G401 (cell line): ENCODE results near the gene BANP. TPM values are rescaled to one million over a fixed set of nuclear protein-coding genes. Genes with fewer than 3 reads are reported as not detected.
A peak's percentile ranks its signal among the peaks of the same experiment; 100 is the strongest.
"Not testable (repeated sequence)": the region's sequence is repeated elsewhere in the genome, so short reads cannot be mapped to it uniquely, and the experiment has no call there.

ENCODE experiments used
- DNase-seq: peaks from one replicate; pipeline ENCODE4 v3.0.0-alpha.2; 2015; ENCODE audit warnings: low spot score
- in situ Hi-C: cut with HindIII; loops from 2 replicates; pipeline ENCODE4 v1.10.0; 2016; ENCODE audit warnings: low sequenced_read_pairs, mixed read lengths
- total RNA-seq: library from RNA; depleted of rRNA; stranded (reverse); fragments of >200 nt; shearing (Covaris generic); gene quantifications from 2 replicates; pipeline ENCODE4 v1.2.3, GENCODE V29; 2014

The BANP gene
- total RNA-seq, 1 experiment from 2014 or later = 28.4 TPM

DNA sequence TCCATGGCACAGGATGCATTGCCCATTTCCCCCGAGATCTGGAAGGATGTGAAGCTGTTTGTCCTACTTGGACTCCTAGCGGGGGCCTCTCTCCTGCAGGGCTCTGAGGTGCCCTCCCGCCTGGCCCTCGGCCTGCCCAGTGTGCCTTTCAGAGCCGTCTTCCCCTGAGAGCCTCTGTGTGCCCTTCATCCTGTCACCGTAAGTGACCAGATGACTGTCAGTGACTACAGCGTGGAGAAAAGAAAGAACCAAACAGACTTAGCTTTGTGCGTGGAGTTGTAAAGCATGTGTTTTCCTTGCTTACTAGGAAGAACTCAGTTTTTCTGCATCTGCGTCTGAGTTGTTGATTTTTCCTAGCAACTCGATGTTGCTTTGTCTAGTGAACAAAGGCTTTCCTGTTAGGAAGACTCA, 56.1 kb downstream of the BANP start:
- in situ Hi-C loops = no loop called here
- DNase-seq = peak; percentile 34

DNA sequence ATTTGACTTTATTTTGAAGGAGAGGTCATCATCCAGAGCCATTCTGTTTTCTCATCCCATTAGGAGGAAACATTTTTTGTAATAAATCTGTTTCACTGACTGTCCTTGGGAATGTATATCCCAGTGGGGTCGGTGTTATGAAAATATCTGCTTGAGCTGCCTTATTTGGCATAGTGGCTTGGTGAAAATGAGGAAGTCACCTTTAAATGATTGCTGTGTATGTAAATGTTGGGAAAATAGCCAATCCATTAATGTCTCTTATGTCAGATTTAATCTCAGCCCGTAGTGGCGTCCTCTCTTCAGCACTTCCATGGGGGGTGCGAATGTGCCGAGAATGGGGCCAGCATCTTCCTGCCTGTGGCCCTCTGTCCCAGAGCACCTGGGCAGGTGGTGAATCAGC, 57.6 kb downstream of the BANP start:
- DNase-seq = no peak
- in situ Hi-C loops = no loop called here

DNA sequence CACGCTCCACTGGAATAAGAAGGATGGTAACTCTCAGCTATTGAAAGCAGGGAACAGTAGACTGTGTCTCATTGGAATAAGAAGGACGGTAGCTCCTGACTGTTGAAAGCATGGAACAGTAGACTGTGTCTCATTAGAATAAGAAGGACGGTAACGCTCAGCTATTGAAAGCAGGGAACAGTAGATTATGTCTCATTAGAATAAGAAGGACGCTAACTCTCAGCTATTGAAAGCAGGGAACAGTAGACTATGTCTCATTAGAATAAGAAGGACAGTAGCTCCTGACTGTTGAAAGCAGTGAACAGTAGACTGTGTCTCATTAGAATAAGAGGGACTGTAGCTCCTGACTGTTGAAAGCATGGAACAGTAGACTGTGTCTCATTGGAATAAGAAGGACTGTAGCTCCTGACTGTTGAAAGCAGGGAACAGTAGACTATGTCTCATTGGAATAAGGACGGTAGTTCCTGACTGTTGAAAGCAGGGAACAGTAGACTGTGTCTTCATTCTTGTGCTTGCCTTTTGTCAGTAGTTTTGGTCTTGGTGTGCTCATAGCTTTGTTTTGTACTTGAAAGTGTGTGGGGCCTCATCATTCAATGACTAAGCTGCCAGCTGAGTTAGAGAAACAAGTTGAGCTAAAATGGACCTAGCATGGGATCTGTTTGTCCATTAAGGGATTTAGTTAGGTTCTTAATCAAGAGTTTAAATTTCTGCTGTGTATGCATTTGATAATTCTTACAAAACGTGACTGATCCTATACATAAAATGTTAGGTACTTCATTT, 58.5 kb downstream of the BANP start:
- in situ Hi-C loops = no loop called here

GRCh38 chr16:88010343-88010967, 59.2 kb downstream of the BANP start:
- in situ Hi-C loops = no loop called here
- DNase-seq = no peak

More for the DNA sequence above, 58.5 kb downstream of the BANP start:
- no peak for DNase-seq

DNA sequence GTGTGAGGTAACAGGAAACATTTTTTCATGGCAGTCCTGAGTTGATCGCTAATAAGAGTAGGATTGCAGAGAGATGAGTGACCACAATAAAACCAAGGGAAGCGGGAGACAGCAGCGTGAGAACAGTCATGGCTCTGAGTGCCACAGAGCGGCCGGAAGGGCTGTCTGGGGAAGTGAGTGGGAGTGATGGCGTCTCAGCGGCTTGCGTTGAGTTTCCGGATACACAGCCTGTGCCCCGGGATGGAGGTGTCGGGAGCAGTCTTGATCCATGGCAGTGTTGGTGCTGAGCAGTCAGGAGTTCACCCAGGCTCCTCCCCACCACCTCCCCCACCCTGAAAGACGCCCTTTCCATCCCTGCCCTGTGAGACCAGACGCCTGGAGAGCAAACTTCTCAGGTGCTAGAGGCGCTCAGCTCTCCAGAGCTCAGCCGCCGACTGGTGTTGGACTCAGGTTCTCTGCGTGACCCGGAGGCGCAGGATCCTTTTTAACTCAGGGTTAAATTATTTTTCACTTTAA, 59.8 kb downstream of the BANP start:
- in situ Hi-C loops = no loop called here
- no peak for DNase-seq

DNA sequence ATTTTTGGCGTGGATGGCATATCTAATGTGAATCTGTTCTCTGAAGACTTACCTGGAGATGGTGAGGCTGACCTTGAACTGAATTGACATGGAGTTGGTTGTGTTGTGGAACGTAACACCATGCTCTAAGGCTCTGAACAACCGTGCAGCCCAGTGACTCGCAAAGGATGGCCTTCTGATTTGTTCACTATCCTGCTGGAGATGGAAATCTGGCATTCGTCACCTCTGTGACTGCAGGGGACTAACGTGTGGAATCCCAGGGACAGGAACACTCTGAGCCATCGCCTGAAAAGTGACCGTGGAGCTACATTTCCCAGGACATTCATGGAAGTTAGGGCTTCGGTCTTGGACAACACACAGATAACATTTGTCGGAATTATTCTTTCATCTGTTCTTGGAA, 61.1 kb downstream of the BANP start:
- in situ Hi-C loops = no loop called here
- no peak for DNase-seq

- DNase-seq = no peak
- in situ Hi-C loops = no loop called here
These were observed 61.9 kb downstream of the BANP start for GRCh38 chr16:88013091-88013609.

DNA sequence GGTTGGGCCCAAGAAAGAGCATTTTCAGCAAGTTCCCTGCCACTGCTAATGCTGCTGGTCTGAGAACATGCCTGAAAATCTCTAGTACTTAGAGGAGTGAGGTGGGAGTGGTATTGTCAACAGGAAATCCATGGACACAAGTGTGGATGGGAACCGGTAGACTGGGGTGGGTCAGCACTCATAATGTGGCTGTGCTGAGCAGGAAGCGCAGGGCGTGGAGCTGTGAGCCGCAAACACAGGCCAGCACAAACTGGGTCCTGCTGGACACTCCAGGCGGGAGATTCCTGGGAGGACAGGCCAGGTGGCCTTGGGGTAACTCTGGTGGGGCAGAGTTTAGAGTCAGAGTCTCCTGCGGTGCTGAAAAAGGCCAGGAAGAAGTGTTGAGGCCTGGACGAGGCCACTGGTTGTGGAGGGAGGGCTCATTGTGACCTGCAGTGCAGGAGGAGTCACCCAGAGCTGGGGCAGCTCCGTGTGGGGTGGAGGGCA, 62.6 kb downstream of the BANP start:
- in situ Hi-C loops = no loop called here
- no peak for DNase-seq

DNA sequence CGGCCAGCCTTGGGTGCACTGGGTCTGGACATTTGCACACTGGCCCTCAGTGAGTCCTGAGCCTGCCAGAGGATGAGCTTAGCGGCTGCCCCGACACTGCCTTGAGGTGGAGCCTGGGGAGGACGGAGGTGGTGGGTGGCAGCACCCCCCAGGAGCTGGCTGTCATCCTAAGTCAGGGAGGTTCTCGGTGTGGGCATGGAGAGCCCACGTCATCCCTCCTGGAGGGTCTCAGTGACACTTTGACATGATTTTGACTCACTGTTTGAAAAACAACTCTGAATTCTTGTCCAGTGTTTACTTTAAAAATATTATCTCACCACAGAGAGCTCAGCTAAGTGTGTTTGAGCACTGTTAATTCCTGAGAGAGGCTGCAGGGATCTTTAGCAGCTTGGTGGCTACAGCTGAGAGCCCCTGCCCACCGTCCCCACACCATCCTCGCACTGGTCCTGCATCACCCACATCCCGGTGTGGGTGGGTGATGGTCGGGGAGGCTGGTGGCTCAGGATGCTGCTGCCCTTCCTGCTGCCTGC, 63.1 kb downstream of the BANP start:
- in situ Hi-C loops = no loop called here
- no peak for DNase-seq

- in situ Hi-C loops = no loop called here
- no peak for DNase-seq
These were observed 63.9 kb downstream of the BANP start for GRCh38 chr16:88014954-88015805.

- no peak for DNase-seq
- in situ Hi-C loops = no loop called here
These were observed 64.5 kb downstream of the BANP start for GRCh38 chr16:88015806-88016140.

DNA sequence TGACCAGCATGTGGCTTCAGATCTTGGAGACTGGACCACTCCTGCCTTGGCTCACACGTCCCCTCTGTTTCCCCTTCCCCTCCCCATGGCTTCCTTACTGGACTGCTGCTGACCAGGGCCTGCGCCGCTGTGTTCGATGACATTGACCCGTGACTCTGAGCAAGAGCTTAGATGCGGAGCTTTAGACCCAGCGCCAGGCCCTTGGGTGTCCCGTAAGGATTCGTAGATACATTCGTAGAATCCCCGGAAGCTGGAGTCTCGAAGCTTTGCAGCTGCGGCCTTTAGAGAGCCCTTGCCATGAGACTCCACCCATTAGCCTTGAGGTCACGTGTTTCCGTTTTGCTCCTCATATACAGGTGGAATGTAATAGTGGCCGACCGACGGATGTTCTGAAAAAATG, 65.2 kb downstream of the BANP start:
- in situ Hi-C loops, DNase-seq: not testable (repeated sequence)

- no peak for DNase-seq
- in situ Hi-C loops = no loop called here
These were observed 65.7 kb downstream of the BANP start for GRCh38 chr16:88016964-88017363.

GRCh38 chr16:88017587-88018101, 66.4 kb downstream of the BANP start:
- in situ Hi-C loops = no loop called here
- no peak for DNase-seq

DNA sequence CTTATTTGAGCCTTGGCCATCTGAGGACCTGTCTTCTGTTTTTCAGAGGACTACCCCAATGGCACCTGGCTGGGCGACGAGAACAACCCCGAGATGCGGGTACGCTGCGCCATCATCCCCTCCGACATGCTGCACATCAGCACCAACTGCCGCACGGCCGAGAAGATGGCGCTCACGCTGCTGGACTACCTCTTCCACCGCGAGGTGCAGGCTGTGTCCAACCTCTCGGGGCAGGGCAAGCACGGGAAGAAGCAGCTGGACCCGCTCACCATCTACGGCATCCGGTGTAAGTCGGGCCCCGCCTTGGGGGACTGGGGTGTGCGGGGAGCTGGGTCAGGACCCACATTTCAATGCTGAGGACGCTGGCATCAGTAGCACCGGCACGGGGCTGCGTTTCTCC, 67.1 kb downstream of the BANP start:
- in situ Hi-C loops, DNase-seq: not testable (repeated sequence)

DNA sequence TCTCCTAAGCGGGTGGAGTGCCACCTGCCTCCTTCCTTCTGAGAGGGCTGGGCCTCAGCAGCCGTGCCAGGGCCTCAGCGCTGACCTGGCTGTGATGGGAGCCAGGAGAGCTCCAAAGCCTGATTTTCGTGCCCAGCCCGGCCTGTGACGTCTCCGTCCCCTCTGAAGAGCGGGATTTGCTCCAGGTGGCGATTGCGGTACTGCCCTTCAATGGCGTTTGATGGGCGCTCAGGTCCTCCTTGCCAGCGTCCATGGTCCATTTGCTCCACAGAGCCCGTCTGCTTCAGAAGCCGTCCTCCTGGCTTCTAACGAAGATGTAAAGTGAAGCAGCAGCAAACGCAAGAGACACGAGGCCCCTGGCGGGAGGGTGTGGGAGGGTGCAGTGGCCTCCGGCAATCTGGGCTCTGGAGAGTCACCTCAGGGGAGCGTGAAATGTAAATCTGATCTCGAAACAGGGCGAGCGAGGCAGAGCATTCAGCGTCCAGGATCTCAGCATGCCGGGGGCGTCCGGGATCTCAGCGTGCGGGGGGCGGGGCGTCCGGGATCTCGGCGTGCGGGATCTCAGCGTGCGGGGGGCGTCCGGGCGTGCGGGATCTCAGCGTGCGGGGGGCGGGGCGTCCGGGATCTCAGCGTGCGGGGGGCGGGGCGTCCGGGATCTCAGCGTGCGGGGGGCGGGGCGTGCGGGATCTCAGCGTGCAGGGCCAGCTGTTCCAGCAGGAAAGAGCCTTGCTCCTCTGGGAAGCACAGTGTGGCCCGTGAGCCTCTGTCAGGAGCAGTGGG, 68.0 kb downstream of the BANP start:
- peak; percentile 71 for DNase-seq
- in situ Hi-C loops = not testable (repeated sequence)

DNA sequence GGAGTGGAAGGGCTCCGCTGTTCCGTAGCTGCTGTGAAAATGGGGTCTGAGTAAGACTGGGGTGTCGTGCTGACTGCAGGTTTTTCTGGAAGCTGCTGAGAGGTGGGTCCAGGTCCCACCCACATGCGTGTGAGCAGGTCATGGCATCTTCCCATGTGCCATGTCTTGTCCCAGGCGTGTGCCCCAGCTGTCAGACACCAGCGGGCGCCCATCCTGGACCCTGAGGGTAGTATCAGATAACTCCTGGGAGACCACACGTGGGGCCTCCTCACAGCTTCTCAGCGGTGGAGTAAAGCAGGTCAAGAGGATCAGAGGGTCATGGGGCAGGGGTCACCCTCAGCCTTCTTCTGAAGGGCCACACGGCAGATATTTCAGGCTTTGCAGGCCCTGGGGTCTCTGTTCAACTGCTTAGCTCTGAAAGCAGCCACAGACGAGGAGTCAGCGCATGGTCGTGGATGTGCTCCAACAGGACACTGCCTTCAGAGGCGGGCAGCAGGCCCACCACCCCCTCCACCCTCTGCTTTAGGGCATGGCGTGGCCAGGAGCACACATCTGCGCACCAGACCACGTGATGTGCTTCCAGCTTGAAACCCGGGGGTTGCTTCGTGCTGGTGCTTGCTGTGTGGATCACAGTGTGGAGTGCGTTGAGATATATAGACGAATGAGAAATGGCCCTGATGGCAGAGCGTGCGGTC, 68.7 kb downstream of the BANP start:
- in situ Hi-C loops = no loop called here
- no peak for DNase-seq

- in situ Hi-C loops = no loop called here
- no peak for DNase-seq
These were observed 69.3 kb downstream of the BANP start for GRCh38 chr16:88020516-88020885.
